Stomach smooth muscle (tissue), 2 donors: ENCODE measurements around the gene OR1I1.

ENCODE experiments used
- H3K27ac ChIP-seq: one replicate; pipeline ENCODE4 v1.7.0; 2013; ENCODE audit warnings: mild to moderate bottlenecking, low read length, inconsistent platforms
- H3K27me3 ChIP-seq, 2 donors: one replicate each; pipeline ENCODE4 v1.7.0; 2013; ENCODE audit warnings: low read length in 2 of 2; ENCODE audit not compliant: insufficient read depth in 2 of 2, control insufficient read depth in 1 of 2
- H3K36me3 ChIP-seq, 2 donors: one replicate each; pipeline ENCODE4 v1.7.0; 2013; ENCODE audit warnings: low read length in 2 of 2; ENCODE audit not compliant: control insufficient read depth in 2 of 2, insufficient read depth in 2 of 2
- H3K4me1 ChIP-seq: one replicate; pipeline ENCODE4 v1.7.0; 2013; ENCODE audit warnings: low read length; ENCODE audit not compliant: control insufficient read depth, insufficient read depth
- H3K4me3 ChIP-seq, 2 donors: one replicate each; pipeline ENCODE4 v1.7.0; 2013; ENCODE audit warnings: low read length in 2 of 2
- H3K9ac ChIP-seq, 2 donors: one replicate each; pipeline ENCODE4 v1.7.0; 2013; ENCODE audit warnings: low read length in 2 of 2, mild to moderate bottlenecking in 1 of 2
- H3K9me3 ChIP-seq, 2 donors: one replicate each; pipeline ENCODE4 v1.7.0; 2013; ENCODE audit warnings: low read length in 2 of 2; ENCODE audit not compliant: control insufficient read depth in 2 of 2
- donor health status: healthy.
- donor health status: Pancreatic carcinoma.

OR1I1 gene

GRCh38 chr19:15081911-15082310 is at the start of gene OR1I1:
TSS of gene OR1I1 (plus strand) at chr19:15082211. CDS start at chr19:15087066, 4,855 bp downstream.
- no peak within 1 kb of the TSS for H3K9ac ChIP-seq
- H3K36me3 ChIP-seq, result no peaks in the 10 kb centered on the region
- H3K9me3 ChIP-seq, result no peaks in the 10 kb centered on the region
- H3K4me3 ChIP-seq, result no peak within 1 kb of the TSS
- peaks cover 2 to 11% of the 10 kb centered on the region in 2 donors for H3K27me3 ChIP-seq
- no peak within 1 kb of the TSS for H3K27ac ChIP-seq
- no peaks in the 10 kb centered on the region for H3K4me1 ChIP-seq

GRCh38 chr19:15035795-15036311 is 46.2 kb upstream of the OR1I1 start:
- Histone ChIP-seq H3K9ac (no peak overlapping the region), H3K4me1 (no peaks in the 10 kb centered on the region), H3K27ac (no peak overlapping the region), H3K36me3 (no peaks in the 10 kb centered on the region), H3K27me3 (peaks cover 2 to 7% of the 10 kb centered on the region in 2 donors), H3K9me3 (peaks cover 0 to 5% of the 10 kb centered on the region in 2 donors), H3K4me3 (no peak overlapping the region)

- Histone ChIP-seq H3K27ac (no peak overlapping the region), H3K36me3 (no peaks in the 10 kb centered on the region), H3K4me3 (no peak overlapping the region), H3K4me1 (no peaks in the 10 kb centered on the region), H3K27me3 (peaks cover 5 to 15% of the 10 kb centered on the region in 2 donors), H3K9me3 (peaks cover 0 to 5% of the 10 kb centered on the region in 2 donors), H3K9ac (no peak overlapping the region)
Observed at GRCh38 chr19:15037586-15037985, 44.4 kb upstream of the OR1I1 start.

- Histone ChIP-seq H3K27me3 (peaks cover 5 to 14% of the 10 kb centered on the region in 2 donors), H3K36me3 (no peaks in the 10 kb centered on the region), H3K4me3 (no peak overlapping the region), H3K9me3 (peaks cover 0 to 5% of the 10 kb centered on the region in 2 donors), H3K9ac (no peak overlapping the region), H3K27ac (no peak overlapping the region), H3K4me1 (no peaks in the 10 kb centered on the region)
Observed at GRCh38 chr19:15038294-15038693, 43.7 kb upstream of the OR1I1 start.

- Histone ChIP-seq H3K27ac (no peak overlapping the region), H3K27me3 (peaks cover 5 to 10% of the 10 kb centered on the region in 2 donors), H3K4me1 (no peaks in the 10 kb centered on the region), H3K9me3 (no peaks in the 10 kb centered on the region), H3K36me3 (no peaks in the 10 kb centered on the region), H3K9ac (no peak overlapping the region), H3K4me3 (no peak overlapping the region)
Observed at GRCh38 chr19:15042003-15042402, 40.0 kb upstream of the OR1I1 start.

GRCh38 chr19:15042826-15043225 is 39.2 kb upstream of the OR1I1 start:
- H3K27ac ChIP-seq, result no peak overlapping the region

GRCh38 chr19:15045506-15045905 is 36.5 kb upstream of the OR1I1 start:
- Histone ChIP-seq H3K27me3 (peaks cover 9 to 14% of the 10 kb centered on the region in 2 donors), H3K36me3 (no peaks in the 10 kb centered on the region), H3K9me3 (no peaks in the 10 kb centered on the region), H3K4me1 (no peaks in the 10 kb centered on the region), H3K9ac (no peak overlapping the region), H3K27ac (no peak overlapping the region), H3K4me3 (no peak overlapping the region)

More at GRCh38 chr19:15042826-15043225, 39.2 kb upstream of the OR1I1 start:
- Histone ChIP-seq H3K9me3 (no peaks in the 10 kb centered on the region), H3K4me1 (no peaks in the 10 kb centered on the region), H3K27me3 (peaks cover 5 to 11% of the 10 kb centered on the region in 2 donors), H3K4me3 (no peak overlapping the region), H3K36me3 (no peaks in the 10 kb centered on the region), H3K9ac (no peak overlapping the region)

- H3K9me3 ChIP-seq, result no peaks in the 10 kb centered on the region
- no peak overlapping the region for H3K27ac ChIP-seq
- no peaks in the 10 kb centered on the region for H3K36me3 ChIP-seq
- H3K9ac ChIP-seq, result no peak overlapping the region
- peaks cover 6 to 7% of the 10 kb centered on the region in 2 donors for H3K27me3 ChIP-seq
- H3K4me1 ChIP-seq, result no peaks in the 10 kb centered on the region
- H3K4me3 ChIP-seq, result no peak overlapping the region
Observed at GRCh38 chr19:15047680-15048079, 34.3 kb upstream of the OR1I1 start.

- Histone ChIP-seq H3K27ac (no peak overlapping the region), H3K9me3 (no peaks in the 10 kb centered on the region), H3K36me3 (no peaks in the 10 kb centered on the region), H3K4me1 (no peaks in the 10 kb centered on the region), H3K9ac (no peak overlapping the region), H3K4me3 (no peak overlapping the region), H3K27me3 (peaks cover 6 to 7% of the 10 kb centered on the region in 2 donors)
Observed at GRCh38 chr19:15048128-15048527, 33.9 kb upstream of the OR1I1 start.

- Histone ChIP-seq H3K27ac (no peak within 1 kb of the TSS), H3K9ac (no peak within 1 kb of the TSS), H3K36me3 (no peaks in the 10 kb centered on the region), H3K9me3 (no peaks in the 10 kb centered on the region), H3K4me1 (no peaks in the 10 kb centered on the region), H3K27me3 (peaks cover 6 to 7% of the 10 kb centered on the region in 2 donors), H3K4me3 (no peak within 1 kb of the TSS)
Observed at GRCh38 chr19:15048885-15049541, 33.0 kb upstream of the OR1I1 start, which contains the start of gene CASP14. TSS of gene CASP14 (plus strand) at chr19:15049480. CDS start at chr19:15052252, 2,772 bp downstream.

- Histone ChIP-seq H3K27ac (no peak overlapping the region), H3K4me1 (no peaks in the 10 kb centered on the region), H3K27me3 (peaks cover 6 to 7% of the 10 kb centered on the region in 2 donors), H3K9me3 (no peaks in the 10 kb centered on the region), H3K36me3 (no peaks in the 10 kb centered on the region), H3K9ac (no peak overlapping the region), H3K4me3 (no peak overlapping the region)
Observed at GRCh38 chr19:15050639-15051038, 31.4 kb upstream of the OR1I1 start.
